ENCODE measurements around the gene NFATC2.
"Not testable (repeated sequence)": the region's sequence is repeated elsewhere in the genome, so short reads cannot be mapped to it uniquely, and the experiment has no call there.

The NFATC2 gene

GRCh38 chr20:51494241-51495110, 48.0 kb downstream of the NFATC2 start:
- DNase-seq: no peak

GRCh38 chr20:51493346-51493791, 49.1 kb downstream of the NFATC2 start:
- no peak for DNase-seq

GRCh38 chr20:51492167-51493092, 50.1 kb downstream of the NFATC2 start:
- peak; percentile 56 for DNase-seq

DNA sequence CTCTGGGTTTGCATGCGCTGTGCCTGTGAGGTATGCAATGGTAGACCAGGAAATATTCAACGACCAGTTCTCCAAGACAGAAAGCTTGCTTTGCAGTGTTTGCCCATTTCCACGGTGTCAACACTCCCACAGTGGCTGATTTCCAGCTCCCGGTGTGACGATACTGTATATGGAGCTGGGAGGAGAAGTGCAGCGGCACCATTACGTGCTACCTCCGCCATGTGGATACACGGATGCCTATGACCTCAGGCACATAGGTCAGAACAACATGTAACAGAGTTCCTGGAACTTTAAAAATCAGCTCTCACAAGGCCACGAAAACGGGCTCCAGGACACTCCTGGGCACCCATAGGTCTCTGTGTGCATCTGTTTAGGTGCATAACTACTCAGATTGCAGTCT, 51.1 kb downstream of the NFATC2 start:
- no peak for DNase-seq

DNA sequence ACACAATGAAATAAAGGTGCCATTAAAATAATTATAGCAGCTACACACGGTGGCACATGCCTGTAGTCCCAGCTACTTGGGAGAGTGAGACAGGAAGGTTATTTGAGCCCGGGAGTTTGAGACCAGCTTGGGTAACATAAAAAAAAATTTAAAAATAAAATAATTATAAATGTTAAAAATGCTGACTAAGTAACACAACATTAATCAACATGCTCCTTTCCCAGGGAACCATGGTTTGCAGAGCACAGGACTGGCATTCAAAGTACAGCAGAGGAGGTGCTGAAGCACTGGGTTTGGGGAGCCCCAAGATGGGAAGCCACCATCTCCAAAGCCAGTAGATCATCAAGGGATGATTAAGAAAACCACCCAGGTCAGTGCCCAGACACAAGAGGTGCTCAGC, 51.9 kb downstream of the NFATC2 start:
- no peak for DNase-seq

GRCh38 chr20:51489611-51490010, 52.9 kb downstream of the NFATC2 start:
- no peak for DNase-seq

GRCh38 chr20:51488331-51488730, 54.2 kb downstream of the NFATC2 start:
- DNase-seq: no peak

- no peak for DNase-seq
Observed at GRCh38 chr20:51487565-51488268, 54.8 kb downstream of the NFATC2 start.

DNA sequence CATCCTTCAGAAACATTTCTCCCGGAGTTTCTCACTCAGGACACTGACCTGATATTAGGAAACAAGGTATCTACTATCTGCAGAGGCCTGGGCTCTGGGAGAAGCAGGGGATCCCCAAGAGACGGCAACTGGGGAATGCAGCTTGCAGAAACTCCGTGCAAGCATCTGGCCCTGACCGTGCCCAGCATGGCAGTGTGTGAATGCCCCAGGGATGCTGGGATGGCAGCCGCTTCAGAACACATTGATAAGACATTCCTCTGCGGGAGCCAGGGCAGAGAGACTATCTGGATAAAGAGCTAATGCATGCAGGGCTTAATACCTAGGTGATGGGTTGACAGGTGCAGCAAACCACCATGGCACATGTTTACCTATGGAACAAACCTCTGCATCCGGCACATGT, 55.4 kb downstream of the NFATC2 start:
- DNase-seq: no peak

- DNase-seq: no peak
Observed at GRCh38 chr20:51486197-51487005, 56.1 kb downstream of the NFATC2 start.

- DNase-seq: no peak
Observed at GRCh38 chr20:51484831-51485230, 57.7 kb downstream of the NFATC2 start.

GRCh38 chr20:51484141-51484815, 58.2 kb downstream of the NFATC2 start:
- DNase-seq: no peak

- no peak for DNase-seq
Observed at GRCh38 chr20:51482836-51483473, 59.6 kb downstream of the NFATC2 start.

GRCh38 chr20:51481341-51481914, 61.1 kb downstream of the NFATC2 start:
- DNase-seq: no peak

DNA sequence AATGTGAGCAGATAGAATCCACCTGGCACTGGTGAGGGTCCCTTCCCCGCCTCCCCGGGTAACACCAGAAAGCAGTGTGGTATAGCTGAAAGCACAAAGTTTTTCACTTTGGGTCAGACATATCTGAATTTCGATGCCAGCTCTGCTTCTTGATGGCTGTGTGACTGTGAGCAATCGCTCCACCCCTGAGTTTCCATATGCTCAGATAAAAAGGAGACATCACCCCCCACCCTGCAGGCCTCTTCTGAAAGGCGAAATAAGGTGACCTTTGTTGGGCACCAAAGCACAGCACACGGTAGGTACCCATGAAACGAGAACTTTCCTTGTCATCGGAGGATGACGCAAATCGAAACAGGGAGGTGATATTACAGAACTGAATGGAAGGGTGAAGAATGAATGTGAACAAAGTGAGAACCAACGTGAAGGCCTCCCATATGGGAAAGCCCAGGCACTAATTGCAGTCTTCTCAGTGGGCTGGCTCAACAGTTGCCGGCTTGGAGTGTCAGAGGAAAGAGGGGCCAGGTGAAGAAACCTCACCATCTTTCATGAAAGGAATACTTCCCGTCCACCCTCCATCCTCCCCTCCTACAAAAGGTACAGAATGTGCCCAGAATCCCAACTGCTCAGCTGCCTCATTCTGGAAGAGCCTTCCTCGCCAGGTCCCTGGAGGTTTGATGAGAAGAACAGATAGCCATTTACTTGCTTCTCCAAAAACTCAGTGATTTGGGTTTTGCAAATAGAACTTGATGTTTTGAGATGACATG, 61.8 kb downstream of the NFATC2 start:
- DNase-seq: no peak

DNA sequence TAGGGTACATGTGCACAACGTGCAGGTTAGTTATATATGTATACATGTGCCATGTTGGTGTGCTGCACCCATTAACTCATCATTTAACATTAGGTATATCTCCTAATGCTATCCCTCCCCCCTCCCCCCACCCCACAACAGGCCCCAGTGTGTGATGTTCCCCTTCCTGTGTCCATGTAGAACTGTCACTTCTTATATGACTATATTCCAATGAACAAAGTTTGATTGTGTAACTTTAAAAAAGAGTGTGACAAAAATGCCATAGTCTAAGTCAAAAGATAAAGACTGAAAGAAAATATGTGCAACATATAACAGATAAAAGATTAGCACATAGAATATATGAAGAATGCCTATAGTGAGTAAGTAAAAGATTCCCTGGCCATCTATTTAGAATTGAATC, 66.4 kb downstream of the NFATC2 start:
- not testable (repeated sequence) for DNase-seq

- DNase-seq: no peak
Observed at GRCh38 chr20:51473771-51474170, 68.7 kb downstream of the NFATC2 start.

GRCh38 chr20:51473256-51473655, 69.3 kb downstream of the NFATC2 start:
- DNase-seq: no peak

DNA sequence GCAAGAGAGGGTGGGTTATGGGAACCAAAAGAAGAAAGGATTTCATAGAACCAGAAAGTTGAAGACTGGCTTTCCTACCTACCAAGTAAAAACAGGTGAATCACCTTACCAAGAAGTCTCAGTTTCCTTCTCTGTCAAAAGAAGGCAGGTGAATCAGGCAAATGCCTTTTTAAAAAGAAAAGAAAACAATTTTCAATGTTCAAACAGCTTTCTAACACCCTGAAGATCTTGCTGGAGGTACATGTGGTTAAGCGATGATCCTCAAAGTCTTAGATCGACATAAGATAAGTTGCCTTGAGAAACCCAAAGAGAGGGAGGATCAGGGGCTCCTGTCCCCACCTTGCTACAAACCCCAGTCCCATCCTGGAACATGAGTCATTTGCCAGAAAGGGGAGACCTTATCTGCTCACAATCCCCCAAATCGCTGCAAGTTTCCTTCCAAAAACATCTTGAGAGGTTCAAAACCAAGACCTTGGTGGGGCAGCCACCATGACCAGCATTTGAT, 71.6 kb downstream of the NFATC2 start:
- DNase-seq: no peak

DNA sequence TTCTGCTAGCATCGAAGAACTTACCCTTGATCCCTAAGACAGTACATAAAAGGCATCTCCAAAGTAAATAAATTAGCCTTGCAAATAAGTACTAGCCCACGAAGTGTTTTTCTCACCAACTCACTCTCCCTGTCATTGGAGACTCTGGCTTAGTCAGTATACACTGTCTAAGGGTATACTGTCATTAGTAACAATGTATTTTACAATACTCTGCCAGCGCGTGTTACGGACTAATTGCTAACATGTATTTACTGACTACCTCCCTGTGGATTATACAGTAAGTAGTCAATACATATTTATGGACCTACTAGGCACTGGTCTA, 72.1 kb downstream of the NFATC2 start:
- no peak for DNase-seq
